ENCODE data around the gene LCN6. TPM values are rescaled to one million over a fixed set of nuclear protein-coding genes. Genes with fewer than 3 reads are reported as not detected.
"Not testable (repeated sequence)": the region's sequence is repeated elsewhere in the genome, so short reads cannot be mapped to it uniquely, and the experiment has no call there.

The LCN6 gene
- total and polyA plus RNA-seq, 2 of the 4 experiments (the other 2 are of a cell fraction): not detected

- POLR2A ChIA-PET (ENCODE audit: unreplicated experiment): no interaction called here
- Histone ChIP-seq H3K36me3 (ENCODE audit: control insufficient read depth, insufficient read depth, low read length) (no peaks in the 10 kb centered on the region), H2BK15ac (ENCODE audit: low read depth, low read length) (no peak overlapping the region), H3K27me3 (ENCODE audit: control insufficient read depth, insufficient read depth, low read length) (peaks cover 6% of the 10 kb centered on the region), H3K9me3 (ENCODE audit: control insufficient read depth, insufficient read depth, low read length) (peaks cover 16% of the 10 kb centered on the region), H3K4me1 (ENCODE audit: control insufficient read depth, insufficient read depth, low read length) (no peaks in the 10 kb centered on the region), H3K4ac (ENCODE audit: low read depth, low read length) (no peak overlapping the region), H3K18ac (ENCODE audit: low read depth, low read length) (no peak overlapping the region), H4K8ac (ENCODE audit: low read depth in 2 of 2, low read length in 2 of 2) (no peak overlapping the region), H3K79me1 (ENCODE audit: low read depth in 1 of 2, low read length in 2 of 2) (no peaks in the 10 kb centered on the region), H2AK5ac (ENCODE audit: low read depth, low read length) (no peak overlapping the region), H3K4me2 (ENCODE audit: low read depth, low read length) (no peak overlapping the region), H3K23ac (ENCODE audit: low read depth, low read length) (no peak overlapping the region), H3K4me3 (ENCODE audit: insufficient read depth, low read depth, low read length) (no peak overlapping the region), H2AFZ (replicated peaks; ENCODE audit: low read length, poor library complexity) (no peak overlapping the region), H2BK20ac (ENCODE audit: low read depth, low read length) (no peak overlapping the region), H3K27ac (ENCODE audit: insufficient read depth, low read length) (no peak overlapping the region), H3K14ac (replicated peaks; ENCODE audit: low read depth, low read length) (no peak overlapping the region), H2BK120ac (ENCODE audit: low read depth, low read length) (no peak overlapping the region), H4K5ac (ENCODE audit: low read depth, low read length) (no peak overlapping the region), H3K56ac (ENCODE audit: extremely low read depth, insufficient read depth, low read length) (no peak overlapping the region), H3K9me1 (ENCODE audit: insufficient read depth, low read length) (no peaks in the 10 kb centered on the region), H4K91ac (ENCODE audit: insufficient read depth, low read depth, low read length) (no peak overlapping the region), H3K9ac (ENCODE audit: low read depth, low read length) (no peak overlapping the region), H2AK9ac (replicated peaks; ENCODE audit: low read depth, low read length, poor library complexity) (no peak overlapping the region), H4K20me1 (ENCODE audit: insufficient read depth, low read length) (no peaks in the 10 kb centered on the region), H2BK5ac (ENCODE audit: low read depth, low read length, poor library complexity, severe bottlenecking) (no peak overlapping the region)
- DNase-seq: no peak
- CTCF ChIA-PET: no interaction called here
- dilution Hi-C loops (cut with HindIII; ENCODE audit: low sequenced_read_pairs, unreplicated experiment) (no loop called here), in situ Hi-C loops (cut with MboI; ENCODE audit: low sequenced_read_pairs) (no loop called here), intact Hi-C loops (cut with micrococcal nuclease) (no loop called here)
- BruUV-seq (replicated peaks): no TSS peak
- no peak for TF ChIP-seq USF2 (IDR thresholded peaks at IDR 0.05; ENCODE audit: low read depth, low read length)
- peak; percentile 89 for TF ChIP-seq RCOR1 (IDR thresholded peaks at IDR 0.05; ENCODE audit: insufficient replicate concordance, low read length)
- ATAC-seq (ENCODE audit: low read depth): no peak
- WGBS, 2 experiments (ENCODE audit: extremely low coverage in 2 of 2, insufficient read length in 1 of 2): 100% methylated on average over 3 of the region's 4 CpGs; no CpG with 5 or more reads in 1 of the 2 experiments
Observed at GRCh38 chr9:136756134-136756438, 7.8 kb upstream of the LCN6 start.

GRCh38 chr9:136755302-136756133, 7.2 kb upstream of the LCN6 start:
- H3K4me1 ChIP-seq (ENCODE audit: control insufficient read depth, insufficient read depth, low read length); H3K4me3 ChIP-seq (ENCODE audit: insufficient read depth, low read depth, low read length); CTCF ChIA-PET; H2BK15ac ChIP-seq (ENCODE audit: low read depth, low read length); H3K14ac ChIP-seq (replicated peaks; ENCODE audit: low read depth, low read length); H3K9ac ChIP-seq (ENCODE audit: low read depth, low read length); H2BK120ac ChIP-seq (ENCODE audit: low read depth, low read length); H3K23ac ChIP-seq (ENCODE audit: low read depth, low read length); H3K27me3 ChIP-seq (ENCODE audit: control insufficient read depth, insufficient read depth, low read length); H3K4ac ChIP-seq (ENCODE audit: low read depth, low read length); DNase-seq; POLR2A ChIA-PET (ENCODE audit: unreplicated experiment); ATAC-seq (ENCODE audit: low read depth); H2BK20ac ChIP-seq (ENCODE audit: low read depth, low read length); BruUV-seq (replicated peaks); H3K18ac ChIP-seq (ENCODE audit: low read depth, low read length); H2AK9ac ChIP-seq (replicated peaks; ENCODE audit: low read depth, low read length, poor library complexity); H2AFZ ChIP-seq (replicated peaks; ENCODE audit: low read length, poor library complexity); H2AK5ac ChIP-seq (ENCODE audit: low read depth, low read length); H3K79me1 ChIP-seq (ENCODE audit: low read depth in 1 of 2, low read length in 2 of 2); H3K36me3 ChIP-seq (ENCODE audit: control insufficient read depth, insufficient read depth, low read length); H4K5ac ChIP-seq (ENCODE audit: low read depth, low read length); intact Hi-C loops (cut with micrococcal nuclease); H3K9me1 ChIP-seq (ENCODE audit: insufficient read depth, low read length); H3K56ac ChIP-seq (ENCODE audit: extremely low read depth, insufficient read depth, low read length); H4K20me1 ChIP-seq (ENCODE audit: insufficient read depth, low read length); dilution Hi-C loops (cut with HindIII; ENCODE audit: low sequenced_read_pairs, unreplicated experiment); H4K8ac ChIP-seq (ENCODE audit: low read depth in 2 of 2, low read length in 2 of 2); H4K91ac ChIP-seq (ENCODE audit: insufficient read depth, low read depth, low read length); in situ Hi-C loops (cut with MboI; ENCODE audit: low sequenced_read_pairs); H3K4me2 ChIP-seq (ENCODE audit: low read depth, low read length); H2BK5ac ChIP-seq (ENCODE audit: low read depth, low read length, poor library complexity, severe bottlenecking); H3K27ac ChIP-seq (ENCODE audit: insufficient read depth, low read length): not testable (repeated sequence)
- peaks cover 16% of the 10 kb centered on the region for H3K9me3 ChIP-seq (ENCODE audit: control insufficient read depth, insufficient read depth, low read length)
- WGBS, 2 experiments (ENCODE audit: extremely low coverage in 2 of 2, insufficient read length in 1 of 2): 74% methylated on average over 19 of the region's 22 CpGs; no CpG with 5 or more reads in 1 of the 2 experiments

Data from IMR-90 (cell line).